Right atrium auricular region (tissue), 2 donors: Measurements from ENCODE around the gene MYOF. TPM values are rescaled to one million over a fixed set of nuclear protein-coding genes. Genes with fewer than 3 reads are reported as not detected.
A peak's percentile ranks its signal among the peaks of the same experiment; 100 is the strongest.

ENCODE experiments used
- DNase-seq: peaks from one replicate; pipeline ENCODE4 v3.0.0-alpha.2; 2019; ENCODE audit warnings: low spot score
- H3K27ac ChIP-seq, 2 donors: fragments of 200-600 bp; sonication (generic); 1 replicate in 1 of 2; 2 replicates in 1 of 2; pipeline ENCODE4 v1.5.1; 2016 to 2019
- H3K27me3 ChIP-seq, 2 donors: fragments of 200-600 bp; sonication (generic); one replicate each; pipeline versions ENCODE4 v1.5.1 to v1.6.0; 2017 to 2019
- H3K36me3 ChIP-seq: fragments of 200-600 bp; sonication (generic); one replicate; pipeline ENCODE4 v1.5.1; 2016
- H3K4me1 ChIP-seq, 2 donors: fragments of 200-600 bp; sonication (generic); one replicate each; pipeline versions ENCODE4 v1.5.1 to v1.6.0; 2017 to 2019
- H3K4me3 ChIP-seq, 2 donors: fragments of 200-600 bp; sonication (generic); 1 replicate in 1 of 2; 2 replicates in 1 of 2; pipeline ENCODE4 v1.5.1; 2017 to 2019; ENCODE audit warnings: mild to moderate bottlenecking in 1 of 2, moderate library complexity in 1 of 2
- H3K9me3 ChIP-seq, 2 donors: fragments of 200-600 bp; sonication (generic); one replicate each; pipeline ENCODE4 v1.5.1; 2019
- CTCF ChIP-seq, 2 donors: fragments of 200-600 bp; sonication (generic); IDR thresholded peaks; one replicate each; pipeline ENCODE4 v1.5.1; 2019; ENCODE audit warnings: antibody characterized with exemption in 2 of 2
- total RNA-seq, 2 donors: library from RNA; depleted of rRNA; stranded (reverse); fragments of >200 nt; gene quantifications; one replicate each; pipeline ENCODE4 v1.1.0, GENCODE V29; 2016

Gene MYOF
- total RNA-seq, 2 donors from 2014 or later = 13.4 to 14.1 TPM

DNA sequence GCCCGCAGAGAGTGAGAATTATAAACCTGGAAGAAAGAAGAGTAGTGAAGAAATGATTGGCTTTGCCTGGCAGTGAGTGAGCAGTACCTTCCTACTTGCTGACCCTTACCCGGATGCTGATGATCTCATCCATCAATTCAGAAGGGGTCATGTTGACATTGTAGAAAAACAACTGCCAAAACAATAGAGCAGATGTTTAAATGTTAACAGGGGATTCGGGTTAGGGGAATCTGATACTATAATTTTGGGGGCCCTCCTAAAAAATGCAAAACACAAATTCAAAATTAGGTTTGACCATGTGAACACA, 78.1 kb downstream of the MYOF start:
- no peak overlapping the region for H3K27ac ChIP-seq

DNA sequence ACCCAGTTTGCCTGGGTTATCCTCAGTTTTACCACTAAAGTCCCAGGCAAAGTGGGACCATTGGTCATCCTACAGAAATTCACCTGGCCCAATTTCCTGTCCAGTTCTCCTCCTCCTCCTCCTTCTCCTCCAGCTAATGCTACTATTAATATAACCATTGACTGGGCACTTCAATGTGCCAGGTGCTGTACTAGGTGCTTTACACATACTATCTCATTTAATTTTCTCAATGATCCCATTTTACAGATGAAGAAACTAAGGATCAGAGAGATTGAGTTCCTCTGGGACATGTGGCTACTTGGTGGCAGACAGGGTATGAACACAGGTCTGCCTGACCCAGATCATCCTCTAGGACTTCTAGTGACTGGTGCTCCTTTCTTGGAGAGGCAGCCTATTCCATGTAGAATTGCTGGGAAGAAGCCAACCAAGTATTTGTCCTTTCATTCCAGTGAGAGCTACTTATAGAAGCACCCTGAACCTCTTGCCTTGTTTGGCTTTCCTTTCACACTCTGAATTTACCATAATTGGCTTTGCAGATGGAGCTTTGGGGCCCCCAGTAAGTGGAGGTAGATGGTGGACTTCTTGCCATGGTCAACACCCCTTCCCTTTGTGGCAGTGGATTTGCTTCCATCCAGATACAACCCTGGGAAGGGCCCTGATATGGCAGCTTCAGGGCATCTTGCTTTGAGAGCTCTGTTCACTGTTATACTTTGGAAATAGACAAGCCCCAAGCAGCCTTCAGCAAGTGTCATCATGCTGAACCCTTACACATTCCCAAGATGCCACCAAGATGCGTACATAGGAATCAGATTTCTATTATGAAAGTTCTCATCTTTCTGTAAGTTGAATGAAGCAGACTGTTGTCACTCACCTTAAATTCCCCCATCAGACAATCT, 78.7 kb downstream of the MYOF start:
- Histone ChIP-seq H3K4me3 (no peak overlapping the region), H3K27me3 (no peaks in the 10 kb centered on the region), H3K4me1 (no peaks in the 10 kb centered on the region), H3K27ac (no peak overlapping the region), H3K36me3 (peaks cover 28% of the 10 kb centered on the region), H3K9me3 (no peaks in the 10 kb centered on the region)
- peak; percentile 26 for DNase-seq
- TF ChIP-seq CTCF (IDR thresholded peaks at IDR 0.05) = no peak

More for the DNA sequence above, 78.1 kb downstream of the MYOF start:
- DNase-seq = no peak
- no peak for TF ChIP-seq CTCF (IDR thresholded peaks at IDR 0.05)
- Histone ChIP-seq H3K9me3 (no peaks in the 10 kb centered on the region), H3K4me3 (no peak overlapping the region), H3K4me1 (no peaks in the 10 kb centered on the region), H3K36me3 (peaks cover 28% of the 10 kb centered on the region), H3K27me3 (no peaks in the 10 kb centered on the region)

- no peak for TF ChIP-seq CTCF (IDR thresholded peaks at IDR 0.05)
- no peak for DNase-seq
- H3K27me3 ChIP-seq = no peaks in the 10 kb centered on the region
- no peak overlapping the region for H3K27ac ChIP-seq
- H3K4me3 ChIP-seq = no peak overlapping the region
- peaks cover 28% of the 10 kb centered on the region for H3K36me3 ChIP-seq
- H3K4me1 ChIP-seq = no peaks in the 10 kb centered on the region
- H3K9me3 ChIP-seq = no peaks in the 10 kb centered on the region
These were observed 79.9 kb downstream of the MYOF start for GRCh38 chr10:93402192-93402591.

DNA sequence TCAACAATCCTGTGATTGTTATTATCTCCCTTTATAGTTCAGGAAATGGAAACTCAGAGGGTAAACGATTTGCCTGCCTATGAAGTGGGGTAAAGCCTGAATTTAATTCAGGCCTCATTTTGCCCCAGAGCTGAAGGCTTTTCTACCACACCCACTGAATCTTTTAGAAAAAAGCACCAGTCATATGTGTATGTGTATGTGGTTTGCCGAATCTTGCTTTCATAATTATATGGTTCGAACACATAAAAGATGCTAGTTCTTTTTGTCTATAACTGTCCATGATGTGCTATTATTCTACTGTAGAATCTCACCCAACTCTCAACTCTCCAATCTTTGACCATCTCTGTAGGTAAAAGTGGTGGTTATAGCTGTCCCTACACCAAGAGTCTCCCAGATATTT, 83.6 kb downstream of the MYOF start:
- no peak overlapping the region for H3K27ac ChIP-seq
- peaks cover 0 to 1% of the 10 kb centered on the region in 2 donors for H3K4me1 ChIP-seq
- H3K36me3 ChIP-seq = peaks cover 17% of the 10 kb centered on the region
- no peak for DNase-seq
- H3K27me3 ChIP-seq = no peaks in the 10 kb centered on the region
- H3K9me3 ChIP-seq = no peaks in the 10 kb centered on the region
- TF ChIP-seq CTCF (IDR thresholded peaks at IDR 0.05) = no peak
- H3K4me3 ChIP-seq = no peak overlapping the region

GRCh38 chr10:93397020-93397419, 85.1 kb downstream of the MYOF start:
- H3K36me3 ChIP-seq = peaks cover 14% of the 10 kb centered on the region
- H3K4me1 ChIP-seq = peaks cover 0 to 5% of the 10 kb centered on the region in 2 donors
- TF ChIP-seq CTCF (IDR thresholded peaks at IDR 0.05) = no peak
- H3K4me3 ChIP-seq = no peak overlapping the region
- no peaks in the 10 kb centered on the region for H3K9me3 ChIP-seq
- H3K27ac ChIP-seq = no peak overlapping the region
- no peaks in the 10 kb centered on the region for H3K27me3 ChIP-seq
- no peak for DNase-seq

DNA sequence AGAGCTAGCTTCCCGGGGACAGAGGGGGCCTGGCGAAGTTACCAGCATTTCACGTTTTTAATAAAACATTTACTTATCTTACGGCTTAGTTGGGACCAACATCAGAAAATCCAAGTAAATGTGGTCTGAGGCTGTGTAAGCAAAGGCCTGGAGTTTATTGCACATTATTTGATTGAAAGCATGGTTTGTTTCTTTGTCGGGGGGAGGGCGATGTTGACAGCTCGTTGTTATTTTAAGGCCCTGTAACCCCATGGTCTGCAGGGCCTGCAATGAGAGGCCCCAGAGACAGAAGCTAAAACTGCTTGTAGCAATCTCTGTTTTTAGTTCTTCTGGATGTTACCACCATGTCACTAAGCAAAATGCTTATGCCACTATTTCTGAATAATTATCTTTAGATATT, 88.9 kb downstream of the MYOF start:
- H3K4me3 ChIP-seq = no peak overlapping the region
- DNase-seq = no peak
- H3K27ac ChIP-seq = no peak overlapping the region
- H3K36me3 ChIP-seq = no peaks in the 10 kb centered on the region
- H3K4me1 ChIP-seq = peaks cover 0 to 5% of the 10 kb centered on the region in 2 donors
- no peaks in the 10 kb centered on the region for H3K27me3 ChIP-seq
- no peak for TF ChIP-seq CTCF (IDR thresholded peaks at IDR 0.05)
- no peaks in the 10 kb centered on the region for H3K9me3 ChIP-seq
